ENCODE data around the gene EYA4.
"Not testable (repeated sequence)": the region's sequence is repeated elsewhere in the genome, so short reads cannot be mapped to it uniquely, and the experiment has no call there.

Gene EYA4

DNA sequence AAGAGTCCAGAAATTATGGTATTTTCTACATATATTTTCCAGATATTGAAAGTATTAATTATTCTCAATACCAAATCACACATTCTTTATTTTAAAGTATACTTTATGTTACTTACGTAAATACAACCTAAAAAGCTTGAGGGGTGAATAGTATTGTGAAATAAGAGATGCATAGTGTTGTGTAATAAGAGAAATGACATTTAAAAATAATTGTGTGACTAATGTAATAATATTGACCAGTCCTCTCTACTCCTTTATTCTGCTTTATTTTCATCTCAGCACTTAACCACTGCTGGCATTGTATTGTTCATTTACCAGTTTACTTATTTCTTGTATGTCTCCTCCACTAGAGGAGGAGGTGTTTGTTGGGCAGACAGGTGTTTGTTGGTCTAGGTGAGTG, 135.6 kb downstream of the EYA4 start:
- H3K36me3 Mint-ChIP-seq, result no peaks in the 10 kb centered on the region
- peaks cover 21% of the 10 kb centered on the region for H3K27me3 Mint-ChIP-seq
- no peak overlapping the region for H3K27ac Mint-ChIP-seq
- H3K4me3 Mint-ChIP-seq, result no peak overlapping the region
- no peak for ATAC-seq
- no peaks in the 10 kb centered on the region for H3K9me3 Mint-ChIP-seq
- H3K4me1 Mint-ChIP-seq, result no peaks in the 10 kb centered on the region

- no peaks in the 10 kb centered on the region for H3K9me3 Mint-ChIP-seq
- no peaks in the 10 kb centered on the region for H3K4me1 Mint-ChIP-seq
- H3K27me3 Mint-ChIP-seq, result peaks cover 26% of the 10 kb centered on the region
- no peak overlapping the region for H3K4me3 Mint-ChIP-seq
- H3K36me3 Mint-ChIP-seq, result no peaks in the 10 kb centered on the region
- ATAC-seq, result no peak
- H3K27ac Mint-ChIP-seq, result no peak overlapping the region
Measured at GRCh38 chr6:133377219-133377618, 136.1 kb downstream of the EYA4 start.

GRCh38 chr6:133380047-133380446, 138.9 kb downstream of the EYA4 start:
- Mint-ChIP-seq H3K9me3 (no peaks in the 10 kb centered on the region), H3K36me3 (no peaks in the 10 kb centered on the region), H3K27ac (no peak overlapping the region), H3K4me1 (no peaks in the 10 kb centered on the region), H3K4me3 (no peak overlapping the region), H3K27me3 (peaks cover 29% of the 10 kb centered on the region)
- ATAC-seq, result no peak

DNA sequence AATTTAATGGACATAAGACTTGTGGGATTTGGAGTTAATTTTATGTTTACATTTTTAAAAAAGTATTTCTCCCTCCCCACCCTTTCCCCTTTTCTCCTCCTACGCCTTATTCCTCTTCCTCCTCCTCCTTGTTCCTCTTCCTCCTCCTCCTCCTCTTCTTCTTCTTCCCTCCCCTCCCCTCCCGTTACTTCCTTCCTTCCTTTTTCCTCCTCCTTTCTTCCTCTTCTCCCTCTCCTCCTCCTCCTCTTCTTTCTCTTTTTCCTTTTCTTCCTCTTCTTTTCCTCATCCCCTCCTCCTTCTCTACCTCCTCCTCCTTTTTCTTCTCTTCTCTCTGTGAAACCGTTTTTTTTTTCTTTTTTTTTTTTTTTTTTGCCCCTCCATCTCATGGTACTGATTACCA, 139.6 kb downstream of the EYA4 start:
- Mint-ChIP-seq H3K27me3 (peaks cover 29% of the 10 kb centered on the region), H3K27ac (no peak overlapping the region), H3K4me1 (no peaks in the 10 kb centered on the region)

GRCh38 chr6:133388731-133389130, 147.6 kb downstream of the EYA4 start:
- H3K27ac Mint-ChIP-seq, result no peak overlapping the region
- no peaks in the 10 kb centered on the region for H3K9me3 Mint-ChIP-seq
- no peaks in the 10 kb centered on the region for H3K36me3 Mint-ChIP-seq
- H3K27me3 Mint-ChIP-seq, result peaks cover 6% of the 10 kb centered on the region
- ATAC-seq, result peak; percentile 49
- no peak overlapping the region for H3K4me3 Mint-ChIP-seq
- H3K4me1 Mint-ChIP-seq, result no peaks in the 10 kb centered on the region

More for the DNA sequence above, 139.6 kb downstream of the EYA4 start:
- H3K36me3 Mint-ChIP-seq, result no peaks in the 10 kb centered on the region
- no peak overlapping the region for H3K4me3 Mint-ChIP-seq
- ATAC-seq, result no peak
- H3K9me3 Mint-ChIP-seq, result no peaks in the 10 kb centered on the region

DNA sequence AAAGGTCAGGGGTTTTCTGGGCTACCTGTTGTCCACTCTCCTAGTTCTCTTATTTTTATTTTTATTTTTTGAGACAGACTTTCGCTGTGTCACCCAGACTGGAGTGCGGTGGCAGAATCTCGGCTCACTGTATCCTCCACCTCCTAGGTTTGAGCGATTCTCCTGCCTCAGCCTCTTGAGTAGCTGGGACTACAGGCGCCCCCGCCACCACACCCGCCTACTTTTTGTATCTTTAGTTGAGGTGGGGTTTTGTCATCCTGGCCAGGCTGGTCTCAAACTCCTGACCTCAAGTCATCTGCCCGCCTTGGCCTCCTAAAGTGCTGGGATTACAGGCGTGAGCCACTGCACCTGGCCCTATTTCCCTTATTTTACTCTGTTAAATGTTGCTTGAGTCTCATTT, 149.0 kb downstream of the EYA4 start:
- ATAC-seq, result no peak
- Mint-ChIP-seq H3K27me3 (peaks cover 6% of the 10 kb centered on the region), H3K9me3 (no peaks in the 10 kb centered on the region)

DNA sequence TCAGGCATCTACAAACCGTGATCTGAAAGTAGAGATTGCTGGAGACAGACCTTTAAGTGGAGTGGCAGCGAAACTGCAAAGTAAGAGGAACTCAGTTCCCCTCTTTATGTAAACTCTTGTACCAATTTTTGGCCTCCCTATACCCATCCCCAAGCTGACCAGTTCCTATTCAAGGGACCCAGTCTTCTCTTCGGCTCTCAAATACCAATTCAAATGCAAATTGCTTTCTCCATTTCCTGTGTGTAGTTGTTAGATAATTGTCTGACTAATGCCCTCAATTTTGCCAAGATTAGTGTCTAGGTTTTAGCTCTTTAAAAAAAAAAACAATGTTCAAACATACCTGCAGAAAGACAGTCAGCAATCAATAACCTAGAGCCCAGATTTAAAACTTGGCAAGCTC, 150.9 kb downstream of the EYA4 start:
- peaks cover 6% of the 10 kb centered on the region for H3K27me3 Mint-ChIP-seq
- H3K36me3 Mint-ChIP-seq, result no peaks in the 10 kb centered on the region
- H3K27ac Mint-ChIP-seq, result no peak overlapping the region
- no peak overlapping the region for H3K4me3 Mint-ChIP-seq
- H3K9me3 Mint-ChIP-seq, result no peaks in the 10 kb centered on the region
- no peaks in the 10 kb centered on the region for H3K4me1 Mint-ChIP-seq
- ATAC-seq, result no peak

More for the DNA sequence above, 149.0 kb downstream of the EYA4 start:
- Mint-ChIP-seq H3K4me3 (no peak overlapping the region), H3K27ac (no peak overlapping the region), H3K4me1 (no peaks in the 10 kb centered on the region), H3K36me3 (no peaks in the 10 kb centered on the region)

DNA sequence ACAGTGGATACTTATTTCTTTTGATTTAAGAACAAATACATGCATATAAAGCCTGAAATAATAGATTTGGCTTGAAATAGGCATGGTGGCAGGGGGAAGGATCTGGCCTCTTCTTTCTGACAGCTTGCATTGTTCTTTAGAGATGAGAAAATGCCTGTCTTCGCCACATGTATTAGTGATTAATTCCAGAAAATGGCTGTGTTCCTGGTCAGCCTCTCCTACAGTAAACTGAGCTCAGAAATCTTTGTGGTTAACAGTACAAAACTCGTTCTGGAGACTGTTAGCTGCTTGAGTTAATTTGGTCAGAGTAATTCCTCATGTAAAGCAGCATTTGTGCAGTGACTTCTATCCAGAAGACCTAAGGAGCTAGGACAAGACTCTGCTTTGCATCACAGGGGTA, 151.5 kb downstream of the EYA4 start:
- H3K36me3 Mint-ChIP-seq, result no peaks in the 10 kb centered on the region
- no peaks in the 10 kb centered on the region for H3K4me1 Mint-ChIP-seq
- ATAC-seq, result no peak
- no peak overlapping the region for H3K4me3 Mint-ChIP-seq
- no peaks in the 10 kb centered on the region for H3K9me3 Mint-ChIP-seq
- H3K27ac Mint-ChIP-seq, result no peak overlapping the region
- H3K27me3 Mint-ChIP-seq, result peaks cover 6% of the 10 kb centered on the region

DNA sequence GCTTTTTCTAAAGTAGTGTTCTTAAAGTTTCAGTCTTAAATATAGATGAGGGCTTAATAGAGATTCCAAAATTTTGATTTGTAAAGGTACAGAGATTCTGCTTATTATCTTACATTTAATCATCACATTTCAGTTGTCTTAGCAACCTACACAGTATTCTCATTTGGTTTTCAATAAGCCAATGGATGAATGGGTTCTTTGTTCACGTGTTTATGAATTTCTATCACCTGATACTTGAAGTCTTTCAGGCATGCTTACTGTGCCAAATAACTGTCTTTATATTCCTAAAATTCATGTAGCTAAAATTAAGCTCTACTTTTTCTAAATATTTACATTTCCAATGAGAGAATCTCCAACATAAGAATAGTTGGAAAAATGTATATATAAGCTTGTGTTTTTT, 152.7 kb downstream of the EYA4 start:
- Mint-ChIP-seq H3K27ac (no peak overlapping the region), H3K27me3 (peaks cover 6% of the 10 kb centered on the region), H3K4me3 (no peak overlapping the region), H3K36me3 (no peaks in the 10 kb centered on the region), H3K9me3 (no peaks in the 10 kb centered on the region), H3K4me1 (no peaks in the 10 kb centered on the region)
- ATAC-seq, result no peak

DNA sequence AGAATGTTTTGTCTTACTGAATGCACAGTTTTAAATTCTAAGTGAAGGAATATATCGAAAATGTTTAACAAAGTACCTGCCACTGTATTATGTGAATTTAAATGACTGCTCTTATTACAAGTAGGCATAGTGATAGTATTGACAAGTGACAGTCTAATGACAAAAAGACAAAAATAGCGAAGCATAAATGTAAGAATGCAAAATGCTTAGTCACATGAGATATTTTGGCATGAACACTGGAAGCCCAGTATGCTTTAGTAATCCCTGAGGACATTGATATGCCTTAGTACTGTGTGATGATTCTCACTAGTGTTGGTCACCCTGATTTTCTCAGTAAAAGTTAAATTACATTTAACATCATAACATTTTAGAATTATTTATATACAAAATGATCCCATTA, 153.5 kb downstream of the EYA4 start:
- no peaks in the 10 kb centered on the region for H3K9me3 Mint-ChIP-seq
- ATAC-seq, result no peak
- no peak overlapping the region for H3K4me3 Mint-ChIP-seq
- no peak overlapping the region for H3K27ac Mint-ChIP-seq
- no peaks in the 10 kb centered on the region for H3K4me1 Mint-ChIP-seq
- peaks cover 6% of the 10 kb centered on the region for H3K27me3 Mint-ChIP-seq
- H3K36me3 Mint-ChIP-seq, result no peaks in the 10 kb centered on the region

DNA sequence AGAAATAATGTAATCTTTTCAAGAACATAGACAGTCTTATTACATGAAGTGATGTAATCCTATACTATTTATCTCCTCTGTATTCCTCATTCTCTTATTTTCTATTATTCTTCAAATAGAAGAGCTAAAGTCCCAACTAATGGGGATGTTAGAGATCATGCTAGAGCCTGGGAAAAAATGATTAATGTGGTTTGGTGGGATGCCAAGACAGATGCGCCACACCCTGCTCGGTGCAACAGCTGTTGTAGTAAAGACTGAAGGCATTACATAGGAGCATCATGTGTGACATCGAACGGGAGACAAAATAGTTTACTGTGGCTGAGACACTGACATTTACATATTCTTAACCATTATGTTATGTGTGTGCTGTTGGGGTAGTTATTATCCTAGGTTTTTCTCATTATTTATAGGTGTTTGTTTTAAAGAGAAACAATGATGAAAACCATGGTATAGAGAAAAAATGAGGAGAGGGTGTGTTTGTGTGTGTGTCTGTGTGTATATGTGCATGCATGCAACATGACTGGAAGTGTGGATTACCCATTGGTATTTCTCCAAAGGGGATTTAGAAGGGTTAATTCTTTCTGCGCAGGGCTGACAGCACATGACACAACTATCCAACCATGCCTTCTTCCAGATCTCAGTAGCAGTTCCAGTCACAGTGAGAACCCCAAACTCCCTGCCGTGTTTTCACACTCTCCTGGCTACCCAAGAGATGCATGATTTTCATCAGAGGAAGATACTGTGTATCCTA, 155.3 kb downstream of the EYA4 start:
- Mint-ChIP-seq H3K36me3 (no peaks in the 10 kb centered on the region), H3K27me3 (no peaks in the 10 kb centered on the region), H3K4me1 (no peaks in the 10 kb centered on the region), H3K4me3 (no peak overlapping the region), H3K27ac (no peak overlapping the region), H3K9me3 (no peaks in the 10 kb centered on the region)
- no peak for ATAC-seq

- Mint-ChIP-seq H3K4me1 (no peaks in the 10 kb centered on the region), H3K36me3 (no peaks in the 10 kb centered on the region), H3K27ac (no peak overlapping the region), H3K27me3 (no peaks in the 10 kb centered on the region), H3K4me3 (no peak overlapping the region), H3K9me3 (no peaks in the 10 kb centered on the region)
- no peak for ATAC-seq
Measured at GRCh38 chr6:133396984-133397348, 155.8 kb downstream of the EYA4 start.

GRCh38 chr6:133397601-133398000, 156.4 kb downstream of the EYA4 start:
- not testable (repeated sequence) for H3K36me3 Mint-ChIP-seq, ATAC-seq

GRCh38 chr6:133399426-133399825, 158.3 kb downstream of the EYA4 start:
- H3K4me1 Mint-ChIP-seq, result no peaks in the 10 kb centered on the region

More at GRCh38 chr6:133397601-133398000, 156.4 kb downstream of the EYA4 start:
- not testable (repeated sequence) for H3K9me3 Mint-ChIP-seq, H3K27me3 Mint-ChIP-seq, H3K27ac Mint-ChIP-seq, H3K4me1 Mint-ChIP-seq, H3K4me3 Mint-ChIP-seq

GRCh38 chr6:133404151-133404550, 163.0 kb downstream of the EYA4 start:
- Mint-ChIP-seq H3K4me1 (no peaks in the 10 kb centered on the region), H3K36me3 (no peaks in the 10 kb centered on the region), H3K9me3 (no peaks in the 10 kb centered on the region), H3K4me3 (no peak overlapping the region), H3K27ac (no peak overlapping the region), H3K27me3 (no peaks in the 10 kb centered on the region)
- ATAC-seq, result no peak

More at GRCh38 chr6:133399426-133399825, 158.3 kb downstream of the EYA4 start:
- Mint-ChIP-seq H3K27ac (no peak overlapping the region), H3K9me3 (no peaks in the 10 kb centered on the region), H3K36me3 (no peaks in the 10 kb centered on the region), H3K4me3 (no peak overlapping the region), H3K27me3 (no peaks in the 10 kb centered on the region)
- ATAC-seq, result no peak

GRCh38 chr6:133404728-133405127, 163.6 kb downstream of the EYA4 start:
- no peaks in the 10 kb centered on the region for H3K9me3 Mint-ChIP-seq
- H3K36me3 Mint-ChIP-seq, result no peaks in the 10 kb centered on the region

More at GRCh38 chr6:133404728-133405127, 163.6 kb downstream of the EYA4 start:
- Mint-ChIP-seq H3K27ac (no peak overlapping the region), H3K4me3 (no peak overlapping the region), H3K27me3 (no peaks in the 10 kb centered on the region), H3K4me1 (no peaks in the 10 kb centered on the region)
- no peak for ATAC-seq
